Activated T-helper 9 cell treated with anti-CD3 and anti-CD28 coated beads, Interleukin-2, amount 50 U/mL, for 16 hours (primary cell): ENCODE measurements around the gene FAIM.
"Not testable (repeated sequence)": the region's sequence is repeated elsewhere in the genome, so short reads cannot be mapped to it uniquely, and the experiment has no call there.

ENCODE experiments used
- DNase-seq: peaks from one replicate; pipeline ENCODE4 v3.0.0-alpha.2; 2020; ENCODE audit warnings: low read depth

Gene FAIM

GRCh38 chr3:138608322-138609135 is at the start of gene FAIM:
Gene FAIM (plus strand): TSS chr3:138608771. CDS start chr3:138619727, 10,956 bp downstream.
- DNase-seq, result peak; percentile 50

- DNase-seq, result no peak
These were observed 49.4 kb upstream of the FAIM start for GRCh38 chr3:138559134-138559533.

- no peak for DNase-seq
These were observed 48.1 kb upstream of the FAIM start for GRCh38 chr3:138560501-138560900.

GRCh38 chr3:138562902-138563301 is 45.7 kb upstream of the FAIM start:
- DNase-seq, result not testable (repeated sequence)

GRCh38 chr3:138566293-138566692 is 42.3 kb upstream of the FAIM start:
- not testable (repeated sequence) for DNase-seq

- no peak for DNase-seq
These were observed 41.2 kb upstream of the FAIM start for GRCh38 chr3:138567403-138567802.

- no peak for DNase-seq
These were observed 39.5 kb upstream of the FAIM start for GRCh38 chr3:138569090-138569489.

GRCh38 chr3:138569624-138570023 is 38.9 kb upstream of the FAIM start:
- not testable (repeated sequence) for DNase-seq

- DNase-seq, result no peak
These were observed 35.4 kb upstream of the FAIM start for GRCh38 chr3:138573138-138573537.

- no peak for DNase-seq
These were observed 30.4 kb upstream of the FAIM start for GRCh38 chr3:138578141-138578540.

GRCh38 chr3:138578961-138579574 is 29.5 kb upstream of the FAIM start:
- no peak for DNase-seq

- no peak for DNase-seq
These were observed 21.2 kb upstream of the FAIM start for GRCh38 chr3:138587374-138587773.

- no peak for DNase-seq
These were observed 20.1 kb upstream of the FAIM start for GRCh38 chr3:138588445-138588844.

GRCh38 chr3:138591392-138591791 is 17.2 kb upstream of the FAIM start:
- no peak for DNase-seq

GRCh38 chr3:138593488-138594149 is 15.0 kb upstream of the FAIM start:
- DNase-seq, result no peak

- DNase-seq, result peak; percentile 83
These were observed 14.2 kb upstream of the FAIM start, which contains the start of gene CEP70 for GRCh38 chr3:138594150-138594934. Gene CEP70 (minus strand): TSS chr3:138594260. CDS start chr3:138572927, 21,333 bp downstream.

GRCh38 chr3:138594935-138595610 is 13.5 kb upstream of the FAIM start:
- no peak for DNase-seq

- not testable (repeated sequence) for DNase-seq
These were observed 11.2 kb upstream of the FAIM start for GRCh38 chr3:138597186-138597976.

- DNase-seq, result no peak
These were observed 10.0 kb upstream of the FAIM start for GRCh38 chr3:138598534-138598933.

GRCh38 chr3:138600100-138600745 is 8.3 kb upstream of the FAIM start:
- DNase-seq, result no peak
